Right cardiac atrium (tissue), 5 donors: Measurements from ENCODE around the gene VPS35L. TPM values are rescaled to one million over a fixed set of nuclear protein-coding genes. Genes with fewer than 3 reads are reported as not detected.

Experiments
- ATAC-seq, 2 donors: fragments of 200-7000 bp; cut with Tn5 transposase; one replicate each; pipeline versions ENCODE4 v1.8.0 to v1.9.1; 2020; ENCODE audit warnings: moderate library complexity in 2 of 2, mild to moderate bottlenecking in 1 of 2
- DNase-seq, 3 donors: peaks; one replicate each; pipeline ENCODE4 v3.0.0-alpha.2; 2020
- H3K27ac ChIP-seq: one replicate; pipeline ENCODE4 v1.5.1; 2013; ENCODE audit warnings: mild to moderate bottlenecking, low read length, control low read depth, moderate library complexity
- H3K27me3 ChIP-seq: one replicate; pipeline ENCODE4 v1.6.1; 2013; ENCODE audit not compliant: control insufficient read depth, insufficient read depth
- H3K4me1 ChIP-seq: one replicate; pipeline ENCODE4 v1.6.1; 2013; ENCODE audit warnings: low read length; ENCODE audit not compliant: control insufficient read depth, insufficient read depth
- H3K4me3 ChIP-seq: one replicate; pipeline ENCODE4 v1.5.1; 2013; ENCODE audit warnings: low read length, control low read depth
- H3K9me3 ChIP-seq: one replicate; pipeline ENCODE4 v1.6.1; 2013; ENCODE audit warnings: low read length; ENCODE audit not compliant: control insufficient read depth
- WGBS: extraction: QIAGEN DNeasy Blood & Tissue Kit; methylation state at CpG from one replicate; pipeline ENCODE4 v1.1.7; 2013; 5-methylcytosine and 5-hydroxymethylcytosine counted together
- intact Hi-C, 4 donors: fragments of 100-400 bp; cut with DNase I; formaldehyde crosslinking; loops; one replicate each; pipeline versions ENCODE4 v1.11.0 to v1.14.0; 2022 to 2023
- polyA plus RNA-seq: library from polyadenylated mRNA; stranded (reverse); fragments of 200-250 nt; gene quantifications from one replicate; pipeline ENCODE4 v1.2.3, GENCODE V29; 2013
- total RNA-seq, 4 donors: library from RNA; stranded (reverse); fragmentation: NEBNext Ultra II Directional; extraction: Animal tissue kit (Norgen Biotek cat#: 25700); gene quantifications; one replicate each; pipeline ENCODE4 v1.2.1, GENCODE V29; 2021
- donor health status: healthy with polysubstance abuse.
- donor health status: DM: no; HTN: yes; CAD: no.
- donor health status: DM: no; HTN: no; CAD: no.
- donor health status: DM: no; HTN: yes; CAD: no; lungs with severe emphysema.
- donor health status: DM: yes; HTN: yes; CAD: no.

VPS35L gene
- total and polyA plus RNA-seq, 5 donors: 19.8 to 40.1 (median 33.1) TPM

- Histone ChIP-seq H3K4me3 (no peak overlapping the region), H3K9me3 (no peaks in the 10 kb centered on the region), H3K27me3 (no peaks in the 10 kb centered on the region), H3K27ac (no peak overlapping the region), H3K4me1 (no peaks in the 10 kb centered on the region)
- DNase-seq: no peak
- 93% methylated on average over 8 of the region's 8 CpGs for WGBS
- ATAC-seq: no peak
- intact Hi-C loops: loop anchor here in 1 of 4 donors (10.0 kb wide), 1 partner anchor 77 kb away; no protein-coding TSS in a partner anchor
Observed at GRCh38 chr16:19567560-19567959, 12.1 kb downstream of the VPS35L start.

DNA sequence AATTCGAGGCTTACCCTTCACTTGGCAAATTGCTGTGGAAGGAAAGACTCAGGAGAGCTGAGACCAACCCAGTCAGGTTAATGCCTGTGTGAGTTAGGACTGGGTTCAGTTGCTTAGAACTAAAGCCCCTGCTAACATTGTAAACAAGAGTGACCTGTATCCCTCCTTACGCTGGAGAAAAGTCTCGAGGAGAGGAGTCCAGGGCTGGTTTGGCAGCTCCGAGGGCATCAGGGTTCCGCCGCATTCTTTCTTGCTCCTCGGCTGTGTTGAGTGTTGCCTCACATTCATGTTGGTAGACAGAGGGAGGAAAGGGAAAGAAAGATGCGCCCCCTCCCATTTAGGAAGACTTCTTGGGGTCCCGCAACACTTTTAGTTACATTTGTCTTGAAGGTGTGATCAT, 18.5 kb downstream of the VPS35L start:
- DNase-seq: no peak
- intact Hi-C loops: no loop called here
- H3K27me3 ChIP-seq: no peaks in the 10 kb centered on the region
- no peak for ATAC-seq
- no peaks in the 10 kb centered on the region for H3K9me3 ChIP-seq
- 79% methylated on average over 9 of the region's 9 CpGs for WGBS
- H3K4me1 ChIP-seq: peaks cover 4% of the 10 kb centered on the region
- no peak overlapping the region for H3K4me3 ChIP-seq
- peak overlapping the region; percentile 42 for H3K27ac ChIP-seq

DNA sequence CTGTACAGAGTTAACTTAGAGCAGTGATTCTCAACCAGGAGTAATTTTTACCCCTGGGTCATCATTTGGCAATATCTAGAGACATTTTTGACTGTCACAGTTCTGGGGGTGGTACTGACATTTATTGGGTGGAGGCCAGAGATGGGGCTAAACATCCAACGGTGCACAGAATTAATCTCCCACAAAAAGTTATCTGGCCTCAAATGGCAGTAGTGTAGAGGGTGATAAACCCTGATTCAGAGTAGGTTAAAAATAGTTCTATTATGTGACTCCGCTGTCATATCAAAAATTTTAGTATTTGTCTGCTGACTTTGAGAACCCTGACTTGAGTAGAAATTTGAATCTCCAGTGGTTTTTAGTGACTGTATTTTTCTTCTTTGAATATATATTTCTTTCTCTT, 19.1 kb downstream of the VPS35L start:
- H3K4me3 ChIP-seq: no peak overlapping the region
- WGBS: 45% methylated on average over 2 of the region's 2 CpGs
- H3K9me3 ChIP-seq: no peaks in the 10 kb centered on the region
- H3K27me3 ChIP-seq: no peaks in the 10 kb centered on the region
- ATAC-seq: no peak
- peaks cover 5% of the 10 kb centered on the region for H3K4me1 ChIP-seq
- H3K27ac ChIP-seq: peak overlapping the region; percentile 61
- intact Hi-C loops: no loop called here
- DNase-seq: no peak

GRCh38 chr16:19578378-19578971, 23.0 kb downstream of the VPS35L start:
- Histone ChIP-seq H3K27me3 (no peaks in the 10 kb centered on the region), H3K9me3 (no peaks in the 10 kb centered on the region), H3K4me1 (peaks cover 5% of the 10 kb centered on the region), H3K4me3 (no peak overlapping the region), H3K27ac (no peak overlapping the region)
- ATAC-seq (no peak), DNase-seq (no peak)
- WGBS: 78% methylated on average over 10 of the region's 10 CpGs
- intact Hi-C loops: no loop called here

DNA sequence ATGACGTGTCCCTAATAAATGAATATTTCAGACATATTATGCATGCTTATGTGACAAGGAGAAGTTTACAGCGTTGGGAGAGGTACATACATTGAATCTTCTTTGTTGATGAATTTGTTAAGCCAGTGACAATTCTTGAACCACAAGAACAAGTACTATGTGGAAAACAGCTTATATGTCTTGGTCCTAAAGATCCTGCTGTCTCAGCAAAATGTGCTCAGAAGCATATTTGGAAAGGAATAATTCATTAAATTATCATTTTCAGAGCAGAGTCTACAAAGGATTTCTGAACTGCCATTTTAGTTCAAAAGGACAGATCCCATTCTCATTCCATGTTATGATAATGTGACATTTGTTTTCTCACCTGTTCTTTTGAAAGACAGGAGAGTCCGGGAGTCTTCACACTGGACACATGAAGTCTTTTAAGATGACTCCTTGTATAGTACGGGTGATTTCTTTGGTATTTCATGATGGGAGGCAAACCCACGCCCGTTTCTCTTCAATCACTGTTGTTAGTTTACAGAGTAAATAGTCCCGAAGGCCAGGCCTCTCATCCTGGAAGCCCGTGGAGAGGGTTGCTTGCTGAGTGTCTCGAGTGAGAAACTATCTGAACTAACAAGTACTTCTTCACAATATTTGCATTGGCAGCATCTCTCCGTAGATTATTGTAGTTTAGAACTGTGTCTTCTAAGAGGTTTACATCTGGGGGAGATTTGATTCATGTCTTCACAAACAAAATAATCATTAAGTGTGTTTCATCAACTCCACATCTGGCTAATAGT, 26.7 kb downstream of the VPS35L start:
- intact Hi-C loops: no loop called here
- DNase-seq: no peak
- H3K27me3 ChIP-seq: no peaks in the 10 kb centered on the region
- no peak for ATAC-seq
- peaks cover 1% of the 10 kb centered on the region for H3K4me1 ChIP-seq
- H3K4me3 ChIP-seq: no peak overlapping the region
- no peak overlapping the region for H3K27ac ChIP-seq
- 80% methylated on average over 10 of the region's 10 CpGs for WGBS
- H3K9me3 ChIP-seq: no peaks in the 10 kb centered on the region

GRCh38 chr16:19583665-19584300, 28.3 kb downstream of the VPS35L start:
- WGBS: 48% methylated on average over 5 of the region's 5 CpGs
- no peak overlapping the region for H3K27ac ChIP-seq
- H3K4me1 ChIP-seq: peaks cover 1% of the 10 kb centered on the region
- intact Hi-C loops: no loop called here
- H3K27me3 ChIP-seq: no peaks in the 10 kb centered on the region
- DNase-seq (no peak), ATAC-seq (peak; percentile 62 to 73)
- H3K4me3 ChIP-seq: no peak overlapping the region
- no peaks in the 10 kb centered on the region for H3K9me3 ChIP-seq

GRCh38 chr16:19588661-19589060, 33.2 kb downstream of the VPS35L start:
- H3K9me3 ChIP-seq: no peaks in the 10 kb centered on the region
- DNase-seq: no peak
- no peak overlapping the region for H3K27ac ChIP-seq
- H3K4me3 ChIP-seq: no peak overlapping the region
- no peaks in the 10 kb centered on the region for H3K27me3 ChIP-seq
- peak; percentile 80 to 81 for ATAC-seq
- 46% methylated on average over 5 of the region's 5 CpGs for WGBS
- H3K4me1 ChIP-seq: no peaks in the 10 kb centered on the region
- intact Hi-C loops: no loop called here

- DNase-seq (no peak), ATAC-seq (no peak)
- intact Hi-C loops: no loop called here
- Histone ChIP-seq H3K27ac (no peak overlapping the region), H3K9me3 (no peaks in the 10 kb centered on the region), H3K27me3 (no peaks in the 10 kb centered on the region), H3K4me3 (no peak overlapping the region), H3K4me1 (no peaks in the 10 kb centered on the region)
- 91% methylated on average over 5 of the region's 5 CpGs for WGBS
Observed at GRCh38 chr16:19589106-19589505, 33.6 kb downstream of the VPS35L start.

GRCh38 chr16:19589771-19590302, 34.3 kb downstream of the VPS35L start:
- Histone ChIP-seq H3K9me3 (no peaks in the 10 kb centered on the region), H3K4me1 (no peaks in the 10 kb centered on the region), H3K27me3 (no peaks in the 10 kb centered on the region), H3K4me3 (no peak overlapping the region), H3K27ac (no peak overlapping the region)
- DNase-seq (no peak), ATAC-seq (peak; percentile 68 to 84)
- intact Hi-C loops: no loop called here
- 28% methylated on average over 8 of the region's 8 CpGs for WGBS

DNA sequence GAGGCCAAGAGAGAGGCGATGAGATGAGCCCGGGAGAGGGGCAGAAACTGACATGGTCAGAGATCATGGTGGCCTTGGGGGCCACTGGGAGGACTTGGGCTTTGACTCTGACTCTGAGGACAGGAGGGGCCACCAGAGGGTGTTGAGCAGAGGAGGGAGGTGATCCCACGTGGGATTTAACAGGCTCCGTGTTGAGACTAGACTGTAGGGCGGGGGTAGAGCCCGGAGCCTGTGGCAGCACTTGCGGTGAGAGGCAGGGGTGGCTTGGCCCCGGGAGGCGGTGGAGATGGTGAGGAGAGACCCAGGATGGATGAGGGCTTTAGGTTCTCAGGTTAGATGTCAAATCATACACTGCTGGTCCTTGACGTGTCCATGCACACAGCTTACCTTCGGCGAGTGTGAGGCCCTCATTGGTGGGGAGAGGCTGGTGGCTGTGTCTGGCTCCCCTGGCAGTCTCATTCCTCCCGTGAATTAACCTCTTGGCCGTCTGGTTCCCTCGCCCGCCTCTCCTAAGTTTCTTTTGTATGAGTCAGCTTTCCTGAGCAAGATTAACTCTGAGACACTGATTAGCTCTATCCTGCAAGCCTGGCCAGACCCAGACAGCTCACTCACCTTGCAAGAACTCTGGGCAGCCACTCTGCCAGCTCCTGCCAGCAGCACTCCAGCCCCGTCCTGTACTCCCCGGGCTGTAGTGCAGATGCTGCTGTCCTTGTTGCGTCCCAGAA, 39.7 kb downstream of the VPS35L start:
- ATAC-seq: peak; percentile 71 to 95
- peak in 2 of 3 donors; percentile 56 to 65 for DNase-seq
- Histone ChIP-seq H3K27me3 (no peaks in the 10 kb centered on the region), H3K27ac (no peak overlapping the region), H3K4me1 (no peaks in the 10 kb centered on the region), H3K4me3 (no peak overlapping the region), H3K9me3 (no peaks in the 10 kb centered on the region)
- intact Hi-C loops: no loop called here
- 65% methylated on average over 19 of the region's 19 CpGs for whole genome bisulfite sequencing
